HG02852 (cell line): ENCODE measurements around the gene TC2N.
"Not testable (repeated sequence)": the region's sequence is repeated elsewhere in the genome, so short reads cannot be mapped to it uniquely, and the experiment has no call there.

Experiments used
- ATAC-seq: cut with Tn5 transposase; IDR thresholded peaks from one replicate; pipeline ENCODE4 v1.9.1; 2021; ENCODE audit warnings: mild to moderate bottlenecking, moderate library complexity; ENCODE audit not compliant: unreplicated experiment

Gene TC2N

DNA sequence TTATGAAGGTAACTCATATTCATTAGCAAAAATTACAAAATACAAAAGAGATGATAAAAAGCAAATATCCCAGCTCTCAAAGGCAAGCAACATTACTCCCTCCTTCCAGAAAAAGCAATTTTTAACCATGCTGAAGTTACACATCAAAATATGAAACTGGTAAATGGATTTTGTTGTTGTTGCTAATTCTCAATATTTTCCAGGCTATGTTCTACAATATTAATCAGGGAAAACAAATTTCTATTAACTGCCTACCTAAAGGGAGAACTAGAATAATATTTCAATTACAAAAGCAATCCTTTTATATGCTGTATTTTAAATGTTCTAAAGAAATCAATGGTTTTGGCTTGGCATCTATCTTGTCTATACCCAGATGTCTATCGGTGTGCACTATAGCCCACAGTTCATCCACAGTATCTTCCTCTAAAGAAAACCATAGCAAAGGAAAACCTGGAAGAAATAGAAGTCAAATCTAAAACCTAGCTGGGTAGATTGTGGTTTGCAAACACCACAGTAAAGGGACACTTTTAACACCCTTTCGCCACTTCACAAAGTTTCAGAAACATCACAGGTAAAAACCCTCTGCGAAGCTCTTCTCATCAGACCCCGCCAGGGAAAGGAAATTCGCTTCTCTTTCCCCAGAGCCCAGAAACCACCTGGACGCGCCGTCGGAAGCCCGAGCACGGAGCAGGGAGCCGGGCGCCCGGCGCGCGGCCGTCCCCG lies 32.0 kb downstream of the TC2N start:
- peak; percentile 7 for ATAC-seq

DNA sequence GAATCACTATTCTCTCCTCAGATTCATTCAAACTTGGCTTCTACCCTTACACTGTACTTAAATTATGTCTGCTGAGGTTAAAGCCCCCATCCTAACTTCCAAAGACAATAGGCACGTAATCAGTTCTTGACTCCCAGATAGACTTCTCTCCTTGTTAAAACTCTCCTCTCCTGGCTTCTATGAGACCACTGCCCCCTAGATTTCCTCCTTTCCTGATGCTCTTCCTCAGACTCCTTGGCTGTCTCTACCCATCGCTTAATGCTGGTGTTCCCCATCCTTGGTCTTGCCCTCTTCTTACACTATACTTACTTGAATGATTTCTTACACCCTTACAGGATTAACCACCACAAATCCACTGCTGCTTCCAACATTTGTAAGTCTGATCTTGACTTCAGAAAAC lies 32.8 kb downstream of the TC2N start:
- ATAC-seq, result no peak

DNA sequence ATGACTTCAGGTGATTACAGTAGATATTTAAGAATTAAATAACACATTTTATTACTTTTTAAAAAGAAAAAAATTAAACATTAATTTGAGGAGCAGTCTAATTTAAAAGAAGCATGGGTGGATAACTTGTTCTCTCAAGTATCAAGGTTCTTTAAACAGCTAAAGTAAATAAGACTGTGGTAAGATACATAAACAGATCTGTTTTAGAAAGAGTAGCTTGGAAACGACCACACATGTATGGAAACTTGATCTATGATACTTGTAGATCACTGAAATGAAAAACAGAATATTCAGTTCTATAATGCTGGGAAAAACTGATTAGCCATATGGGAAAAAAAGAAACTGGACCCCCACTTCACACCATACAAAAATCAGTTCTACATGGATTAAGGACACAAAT lies 36.0 kb downstream of the TC2N start:
- ATAC-seq, result no peak

DNA sequence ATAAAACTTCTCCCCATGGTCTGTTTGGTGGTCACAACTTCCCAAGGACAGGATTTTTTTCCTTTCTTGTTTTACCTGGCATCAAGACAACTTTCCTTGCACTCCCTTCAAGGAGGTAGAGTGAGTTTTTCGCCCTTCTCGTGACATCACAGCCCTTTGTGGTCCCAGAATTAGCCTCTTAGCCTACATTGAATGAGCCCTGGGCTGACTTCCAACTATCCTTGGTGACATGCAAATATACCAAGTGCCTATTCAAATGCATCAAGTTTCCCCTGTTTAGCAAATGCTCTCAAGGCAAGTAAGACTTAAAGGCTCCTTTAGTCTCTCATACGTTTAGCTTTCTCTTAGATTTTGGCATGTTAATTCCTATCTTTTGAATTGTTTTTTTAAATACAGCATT lies 36.6 kb downstream of the TC2N start:
- ATAC-seq, result peak; percentile 88

DNA sequence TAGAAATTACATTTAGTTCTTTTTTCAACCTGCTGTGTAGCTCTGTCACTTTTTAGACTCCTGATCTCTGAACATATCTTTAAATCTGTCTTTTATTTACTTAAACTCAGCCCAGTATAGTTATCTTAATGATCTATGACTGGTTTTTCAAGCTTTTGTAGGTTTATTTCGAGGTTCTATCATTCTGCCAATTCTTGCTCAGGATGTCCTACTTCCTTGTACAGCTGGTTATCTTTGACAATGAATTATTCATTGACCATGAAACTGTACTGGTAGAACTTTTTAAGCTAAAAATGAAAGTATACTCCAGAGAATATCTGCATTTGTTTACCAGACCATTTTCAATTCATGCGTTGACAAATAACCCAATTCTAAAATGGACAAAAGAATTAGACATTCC lies 37.8 kb downstream of the TC2N start:
- no peak for ATAC-seq

GRCh38 chr14:91827746-91828145 lies 39.6 kb downstream of the TC2N start:
- no peak for ATAC-seq

- ATAC-seq, result peak; percentile 81
Measured at GRCh38 chr14:91817566-91818325, 49.6 kb downstream of the TC2N start.

- ATAC-seq, result no peak
Measured at GRCh38 chr14:91814317-91814716, 53.0 kb downstream of the TC2N start.

GRCh38 chr14:91810699-91811098 lies 56.6 kb downstream of the TC2N start:
- no peak for ATAC-seq

DNA sequence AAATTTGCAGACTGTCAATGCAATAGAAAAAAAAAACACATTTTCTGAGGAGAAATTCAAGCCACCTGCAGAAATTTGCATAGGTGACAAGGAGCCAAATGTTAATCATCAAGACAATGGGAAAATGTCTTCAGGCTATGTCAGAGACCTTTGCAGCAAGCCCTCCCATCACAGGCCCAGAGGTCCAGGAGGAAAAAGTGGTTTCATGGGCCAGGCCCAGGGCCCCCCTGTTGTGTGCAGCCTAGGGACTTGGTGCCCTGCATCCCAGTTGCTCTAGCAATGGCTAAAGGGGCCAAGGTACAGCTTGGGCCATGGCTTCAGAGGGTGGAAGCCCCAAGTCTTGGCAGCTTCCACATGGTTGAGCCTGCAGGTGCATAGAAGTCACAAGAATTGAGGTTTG lies 60.6 kb downstream of the TC2N start:
- ATAC-seq, result no peak

DNA sequence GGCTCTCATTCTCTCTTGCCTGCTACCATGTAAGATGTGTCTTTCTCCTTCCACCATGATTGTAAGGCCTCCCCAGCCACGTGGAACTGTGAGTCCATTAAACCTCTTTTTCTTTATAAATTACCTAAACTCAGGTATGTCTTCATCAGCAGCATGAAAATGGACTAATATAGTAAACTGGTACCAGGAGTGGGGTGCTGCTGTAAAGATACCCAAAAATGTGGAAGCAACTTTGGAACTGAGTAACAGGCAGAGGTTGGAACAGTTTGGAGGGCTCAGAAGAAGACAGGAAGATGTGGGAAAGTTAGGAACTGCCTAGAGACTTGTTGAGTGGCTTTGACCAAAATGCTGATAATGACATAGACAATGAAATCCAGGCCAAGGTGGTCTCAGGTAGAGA lies 61.2 kb downstream of the TC2N start:
- ATAC-seq, result not testable (repeated sequence)

DNA sequence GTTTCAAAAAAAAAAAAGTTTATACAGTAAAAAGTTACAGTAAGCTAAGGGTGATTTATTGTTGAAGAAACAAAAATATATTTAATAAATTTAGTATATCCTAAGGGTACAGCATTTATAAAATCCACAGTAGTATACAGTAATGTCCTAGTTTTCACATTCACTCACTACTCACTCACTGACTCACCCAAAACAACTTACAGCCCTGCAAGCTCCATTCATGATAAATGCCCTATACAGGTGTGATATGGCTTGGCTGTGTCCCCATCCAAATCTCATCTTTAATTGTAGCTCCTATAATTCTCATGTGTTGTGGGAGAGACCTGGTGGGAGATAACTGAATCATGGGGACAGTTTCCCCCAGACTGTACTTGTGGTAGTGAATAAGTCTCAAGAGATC lies 61.7 kb downstream of the TC2N start:
- ATAC-seq, result no peak

GRCh38 chr14:91801358-91801757 lies 66.0 kb downstream of the TC2N start:
- no peak for ATAC-seq

DNA sequence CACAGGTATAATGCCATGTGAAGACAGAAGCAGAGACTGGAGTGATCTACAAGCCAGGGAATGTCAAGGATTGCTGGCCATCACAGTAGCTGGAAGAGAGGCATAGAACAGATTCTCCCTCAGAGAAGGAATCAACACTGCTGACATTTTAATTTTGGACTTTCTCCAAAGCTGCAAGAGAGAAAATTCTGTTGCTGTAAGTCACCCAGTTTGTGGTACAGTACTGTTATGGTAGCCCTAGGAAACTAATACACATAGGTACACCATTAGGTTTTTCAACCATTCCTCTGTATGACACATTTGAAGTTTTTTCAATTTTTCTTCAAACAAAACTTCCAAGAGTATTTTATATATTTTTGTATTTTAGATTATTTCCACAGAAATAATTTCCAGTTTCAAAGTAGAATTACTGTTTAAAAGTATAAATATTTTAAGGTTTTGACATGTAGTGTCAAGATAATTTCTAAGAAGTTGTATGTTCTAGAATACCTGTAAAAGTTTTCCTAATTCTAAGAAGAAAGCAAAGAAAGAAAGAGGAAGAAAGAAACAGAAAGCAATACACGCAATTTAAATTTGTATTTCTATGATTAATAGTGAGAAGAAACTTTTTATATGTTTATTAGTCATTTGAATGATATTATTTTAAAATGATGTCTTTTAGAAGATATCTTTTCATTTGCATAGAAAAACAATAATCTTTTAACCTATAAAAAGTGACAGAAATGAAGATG lies 70.6 kb downstream of the TC2N start:
- no peak for ATAC-seq

DNA sequence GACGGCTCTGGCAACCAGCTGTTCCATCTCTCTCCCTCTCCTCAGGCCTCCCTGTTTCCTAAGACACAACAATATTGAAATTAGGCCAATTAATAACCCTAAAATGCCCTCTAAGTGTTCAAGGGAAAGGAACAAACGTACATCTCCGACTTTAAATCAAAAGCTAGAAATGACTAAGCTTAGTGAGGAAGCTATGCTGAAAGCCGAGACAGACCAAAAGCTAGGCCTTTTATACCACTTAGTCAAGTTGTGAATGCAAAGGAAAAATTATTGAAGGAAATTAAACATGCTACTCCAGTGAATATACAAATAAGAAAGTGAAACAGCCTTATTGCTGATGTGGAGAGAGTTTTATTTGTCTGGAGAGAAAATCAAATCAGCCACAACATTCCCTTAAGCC lies 73.6 kb downstream of the TC2N start:
- ATAC-seq, result no peak

- ATAC-seq, result no peak
Measured at GRCh38 chr14:91786188-91786587, 81.1 kb downstream of the TC2N start.

DNA sequence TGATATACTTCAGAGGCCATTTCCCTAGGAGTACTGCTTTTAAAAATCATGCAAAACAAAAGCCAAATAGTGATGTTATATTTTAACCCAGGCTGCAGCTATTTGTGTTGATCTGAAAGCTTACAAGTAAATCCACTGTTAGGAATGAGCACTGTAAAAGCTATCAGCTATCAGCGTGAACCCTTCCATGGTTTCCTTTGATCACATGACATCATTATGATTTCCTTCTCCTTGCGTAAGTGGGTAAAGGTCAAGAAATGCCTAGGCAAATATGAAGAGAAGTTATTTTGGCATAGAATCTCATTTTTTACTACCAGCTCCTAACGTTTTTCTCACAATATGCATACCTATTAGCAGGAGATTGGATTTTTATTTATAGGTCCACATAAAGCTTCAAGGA lies 86.9 kb downstream of the TC2N start:
- no peak for ATAC-seq

DNA sequence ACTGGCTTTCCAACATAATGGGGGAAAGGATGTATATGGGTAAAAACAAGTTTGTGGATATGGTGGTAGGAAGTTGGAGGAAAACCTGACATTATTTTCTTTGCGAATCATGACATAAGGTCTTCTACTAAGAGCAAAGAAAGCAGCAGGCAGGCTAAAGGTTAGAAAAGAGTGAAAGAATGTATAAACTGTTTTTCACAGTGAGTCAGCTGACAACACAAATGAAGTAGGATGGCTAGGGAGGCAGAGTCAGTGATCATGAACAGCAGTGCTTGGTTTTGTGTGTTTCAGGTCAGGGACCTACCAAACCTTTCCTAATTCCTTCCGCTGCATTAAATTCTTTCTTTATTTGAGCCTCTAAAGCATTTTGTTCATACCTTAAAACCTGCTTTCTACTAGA lies 89.1 kb downstream of the TC2N start:
- no peak for ATAC-seq

DNA sequence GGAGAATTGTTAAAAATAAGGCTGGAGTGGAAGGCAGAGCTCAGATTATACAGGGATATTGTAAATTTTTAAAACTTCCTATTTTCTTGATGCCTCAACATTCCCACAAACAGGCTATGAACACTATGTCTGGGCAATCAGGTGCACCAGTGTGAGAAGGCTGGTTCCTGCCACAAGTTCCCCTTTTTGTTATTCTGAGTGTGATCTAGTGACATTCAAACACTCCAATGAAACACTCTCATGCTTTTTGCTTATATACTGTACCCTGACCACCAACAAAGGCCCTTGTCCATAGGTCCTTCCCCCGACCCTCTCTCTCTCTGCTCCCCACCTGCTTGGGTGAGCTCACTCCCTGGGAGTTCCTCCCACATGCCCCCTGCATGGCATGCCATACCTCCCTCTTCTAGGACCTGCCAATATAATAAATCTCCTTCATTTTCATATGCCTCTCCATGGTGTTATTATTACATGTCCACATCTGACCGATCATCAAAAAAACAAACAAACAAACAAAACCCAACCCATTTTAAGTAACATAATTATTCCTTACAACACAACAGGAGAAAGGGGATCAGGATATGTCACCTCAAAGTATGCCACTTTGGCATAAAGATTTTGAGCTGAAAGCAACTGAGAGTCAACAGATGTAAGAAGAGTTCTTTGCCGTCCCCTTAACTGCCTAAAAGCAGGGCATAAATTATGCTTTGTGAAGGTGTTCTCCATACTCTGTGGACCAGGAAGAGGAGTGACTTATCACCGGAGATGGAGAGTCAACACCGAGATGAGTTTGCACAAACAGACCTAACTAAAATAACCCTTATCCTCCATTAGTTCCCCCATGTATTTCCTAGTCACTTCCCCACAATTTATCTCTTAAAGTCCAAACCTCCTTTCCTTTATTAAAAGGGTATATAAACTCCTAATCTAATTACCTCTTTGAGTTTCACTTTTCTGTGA lies 92.9 kb downstream of the TC2N start:
- no peak for ATAC-seq

DNA sequence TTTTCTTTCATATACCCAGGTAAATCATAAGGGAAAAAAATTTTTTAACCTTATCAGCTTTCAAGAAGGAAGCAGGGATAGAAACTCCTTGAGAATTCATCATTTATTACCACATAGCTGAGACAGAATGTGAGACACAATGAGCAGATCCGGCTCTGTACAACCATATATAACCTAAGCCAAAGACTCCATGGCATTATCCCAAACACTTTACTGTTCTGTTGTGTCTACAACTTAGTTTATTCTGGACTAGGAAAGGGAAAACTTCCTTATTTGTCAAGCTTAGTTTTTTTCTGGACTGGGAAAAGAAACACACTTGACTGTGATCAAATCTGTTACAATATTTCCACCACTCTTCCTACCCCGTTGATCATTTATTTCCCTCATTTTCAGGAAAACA lies 97.2 kb downstream of the TC2N start:
- no peak for ATAC-seq
